ENCODE measurements around the gene EPS8L2.
A peak's percentile ranks its signal among the peaks of the same experiment; 100 is the strongest.

EPS8L2 gene

GRCh38 chr11:763549-764321 lies 57.7 kb downstream of the EPS8L2 start:
- no peak for DNase-seq

GRCh38 chr11:764322-765024 lies 58.4 kb downstream of the EPS8L2 start:
- DNase-seq: no peak

GRCh38 chr11:765025-765801 lies 59.2 kb downstream of the EPS8L2 start:
- DNase-seq: peak; percentile 75

GRCh38 chr11:765802-766091 lies 59.7 kb downstream of the EPS8L2 start:
- no peak for DNase-seq

GRCh38 chr11:766106-766935 lies 60.3 kb downstream of the EPS8L2 start:
- no peak for DNase-seq

GRCh38 chr11:766936-767210 lies 60.8 kb downstream of the EPS8L2 start:
- no peak for DNase-seq

- DNase-seq: no peak
Measured at GRCh38 chr11:767238-767637, 61.2 kb downstream of the EPS8L2 start.

GRCh38 chr11:769887-770641 lies 64.0 kb downstream of the EPS8L2 start:
- DNase-seq: no peak

GRCh38 chr11:770642-771616 lies 64.9 kb downstream of the EPS8L2 start:
- no peak for DNase-seq

GRCh38 chr11:771617-772204 lies 65.7 kb downstream of the EPS8L2 start:
- DNase-seq: no peak

- no peak for DNase-seq
Measured at GRCh38 chr11:772429-773390, 66.7 kb downstream of the EPS8L2 start.

- DNase-seq: no peak
Measured at GRCh38 chr11:773425-773824, 67.4 kb downstream of the EPS8L2 start.

GRCh38 chr11:773830-774229 lies 67.8 kb downstream of the EPS8L2 start:
- DNase-seq: no peak

- DNase-seq: no peak
Measured at GRCh38 chr11:774873-775592, 69.0 kb downstream of the EPS8L2 start.

- DNase-seq: no peak
Measured at GRCh38 chr11:776263-776560, 70.2 kb downstream of the EPS8L2 start.

- DNase-seq: no peak
Measured at GRCh38 chr11:776561-777287, 70.7 kb downstream of the EPS8L2 start.
